CD4-positive, alpha-beta T cell treated with Interleukin-12 subunit alpha and Interleukin-12 subunit beta, for 1 hour (primary cell): ENCODE measurements around the gene ASS1.

Experiments used
- DNase-seq: peaks from one replicate; pipeline ENCODE4 v3.0.0-alpha.2; 2020

ASS1 gene

GRCh38 chr9:130537346-130538050, 92.7 kb downstream of the ASS1 start:
- no peak for DNase-seq

GRCh38 chr9:130539420-130540223, 94.9 kb downstream of the ASS1 start:
- no peak for DNase-seq

GRCh38 chr9:130541533-130541932, 96.8 kb downstream of the ASS1 start:
- no peak for DNase-seq

GRCh38 chr9:130542038-130542437, 97.3 kb downstream of the ASS1 start:
- no peak for DNase-seq

GRCh38 chr9:130542457-130543228, 97.9 kb downstream of the ASS1 start:
- DNase-seq, result no peak

- DNase-seq, result no peak
These were observed 98.6 kb downstream of the ASS1 start for GRCh38 chr9:130543368-130543767.

GRCh38 chr9:130543859-130544258, 99.1 kb downstream of the ASS1 start:
- no peak for DNase-seq

GRCh38 chr9:130544364-130544763, 99.6 kb downstream of the ASS1 start:
- no peak for DNase-seq

GRCh38 chr9:130548103-130548502, 103.3 kb downstream of the ASS1 start:
- DNase-seq, result no peak

- DNase-seq, result no peak
These were observed 104.5 kb downstream of the ASS1 start for GRCh38 chr9:130549093-130549735.
